GM21528 (cell line): ENCODE results near the gene RSRC2.
A peak's percentile ranks its signal among the peaks of the same experiment; 100 is the strongest.
"Not testable (repeated sequence)": the region's sequence is repeated elsewhere in the genome, so short reads cannot be mapped to it uniquely, and the experiment has no call there.

Experiments
- ATAC-seq: cut with Tn5 transposase; IDR thresholded peaks from one replicate; pipeline ENCODE4 v1.9.1; 2021; ENCODE audit warnings: mild to moderate bottlenecking, moderate library complexity; ENCODE audit not compliant: unreplicated experiment, low FRiP score

Gene RSRC2, protein sequence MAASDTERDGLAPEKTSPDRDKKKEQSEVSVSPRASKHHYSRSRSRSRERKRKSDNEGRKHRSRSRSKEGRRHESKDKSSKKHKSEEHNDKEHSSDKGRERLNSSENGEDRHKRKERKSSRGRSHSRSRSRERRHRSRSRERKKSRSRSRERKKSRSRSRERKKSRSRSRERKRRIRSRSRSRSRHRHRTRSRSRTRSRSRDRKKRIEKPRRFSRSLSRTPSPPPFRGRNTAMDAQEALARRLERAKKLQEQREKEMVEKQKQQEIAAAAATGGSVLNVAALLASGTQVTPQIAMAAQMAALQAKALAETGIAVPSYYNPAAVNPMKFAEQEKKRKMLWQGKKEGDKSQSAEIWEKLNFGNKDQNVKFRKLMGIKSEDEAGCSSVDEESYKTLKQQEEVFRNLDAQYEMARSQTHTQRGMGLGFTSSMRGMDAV

DNA sequence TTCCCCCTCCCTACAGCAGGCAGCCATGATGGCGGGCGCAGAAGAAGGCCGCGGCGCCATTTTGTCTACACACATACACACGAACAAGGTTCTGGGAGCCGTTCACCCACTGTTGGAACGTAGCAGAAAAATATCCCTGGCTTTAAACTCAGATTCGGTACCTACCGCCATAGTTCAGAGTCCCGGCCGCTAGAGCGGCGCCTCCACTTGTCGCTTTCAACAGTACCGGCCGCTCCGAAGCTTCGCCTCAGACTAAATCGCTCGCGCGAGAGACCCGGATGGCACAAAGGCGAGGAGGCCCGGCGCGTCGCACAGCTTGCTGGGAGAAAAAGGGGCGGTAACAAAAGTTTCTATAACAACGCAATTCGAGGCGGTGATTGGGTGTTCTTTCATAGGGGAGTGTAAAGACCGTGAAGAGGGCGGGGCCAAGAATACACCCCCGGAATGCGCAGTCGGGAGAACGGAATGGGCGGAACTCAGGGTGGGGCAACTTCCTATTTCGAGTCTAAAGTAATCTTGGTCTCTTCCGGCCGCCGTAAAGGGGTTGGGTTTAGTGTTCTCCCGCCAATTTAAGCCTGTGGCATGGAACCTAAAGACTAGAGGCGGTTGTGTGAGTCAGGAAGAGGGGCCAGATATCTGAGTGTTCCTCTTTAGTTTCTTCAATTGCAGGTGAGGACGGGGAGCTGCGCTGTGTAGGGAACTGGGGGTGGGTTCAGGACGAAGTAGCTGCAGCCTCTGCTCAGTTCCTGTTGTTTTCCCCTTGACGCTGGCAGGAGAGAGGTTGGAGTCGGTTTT is at the start of gene RSRC2, which contains the start of gene KNTC1:
TSS of gene RSRC2 (minus strand) at position 254 of the 795 bp plus-strand sequence. CDS start at position 171, 83 bp downstream.
TSS of gene KNTC1 (plus strand) at position 567 of the 795 bp plus-strand sequence. CDS start 2,815 bp downstream, outside the sequence.
- ATAC-seq = peak; percentile 90

DNA sequence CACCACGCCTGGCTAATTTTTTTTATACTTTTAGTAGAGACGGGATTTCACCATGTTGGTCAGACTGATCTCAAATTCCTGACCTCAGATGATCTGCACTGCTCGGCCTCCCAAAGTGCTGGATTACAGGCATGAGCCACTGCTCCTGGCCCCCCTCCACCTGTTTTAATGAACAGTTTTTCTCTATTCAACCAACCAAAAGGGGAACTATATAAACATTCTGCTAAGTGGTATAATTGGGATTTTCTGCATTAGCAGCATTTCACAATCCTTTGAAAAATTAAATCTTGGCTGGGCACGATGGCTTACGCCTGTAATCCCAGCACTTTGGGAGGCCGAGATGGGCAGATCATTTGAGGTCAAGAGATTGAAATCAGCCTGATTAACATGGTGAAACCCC is 45.1 kb upstream of the RSRC2 start:
- ATAC-seq = no peak

DNA sequence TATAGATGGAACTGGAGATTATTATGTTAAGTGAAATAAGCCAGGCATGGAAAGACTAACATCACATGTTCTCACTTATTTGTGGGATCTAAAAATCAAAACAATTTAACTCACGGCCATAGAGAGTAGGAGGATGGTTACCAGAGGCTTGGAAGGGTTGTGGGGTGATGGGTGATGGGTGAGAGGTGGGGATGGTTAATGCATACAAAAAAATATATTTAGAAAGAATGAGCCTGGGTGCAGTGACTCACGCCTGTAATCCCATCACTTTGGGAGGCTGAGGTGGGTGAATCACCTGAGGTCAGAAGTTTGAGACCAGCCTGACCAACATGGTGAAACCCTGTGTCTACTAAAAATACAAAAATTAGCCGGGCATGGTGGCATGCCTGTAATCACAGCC is 43.3 kb upstream of the RSRC2 start:
- not testable (repeated sequence) for ATAC-seq

GRCh38 chr12:122569288-122569687 is 42.6 kb upstream of the RSRC2 start:
- ATAC-seq = no peak

DNA sequence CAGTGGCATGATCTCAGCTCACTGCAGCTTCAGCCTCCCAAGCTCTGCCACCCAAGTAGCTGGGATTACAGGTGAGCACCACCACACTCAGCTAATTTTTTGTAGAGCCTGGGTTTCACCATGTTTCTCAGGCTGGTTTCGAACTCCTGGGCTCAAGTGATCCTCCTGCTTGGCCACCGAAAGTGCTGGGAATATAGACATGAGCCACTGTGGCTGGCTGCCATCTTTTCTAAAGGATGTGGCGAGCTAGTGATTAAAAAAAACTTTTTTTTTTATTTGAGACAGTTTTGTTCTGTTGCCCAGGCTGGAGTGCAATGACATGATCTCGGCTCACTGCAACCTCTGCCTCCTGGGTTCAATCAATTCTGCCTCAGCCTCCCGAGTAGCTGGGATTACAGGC is 40.1 kb upstream of the RSRC2 start:
- not testable (repeated sequence) for ATAC-seq

DNA sequence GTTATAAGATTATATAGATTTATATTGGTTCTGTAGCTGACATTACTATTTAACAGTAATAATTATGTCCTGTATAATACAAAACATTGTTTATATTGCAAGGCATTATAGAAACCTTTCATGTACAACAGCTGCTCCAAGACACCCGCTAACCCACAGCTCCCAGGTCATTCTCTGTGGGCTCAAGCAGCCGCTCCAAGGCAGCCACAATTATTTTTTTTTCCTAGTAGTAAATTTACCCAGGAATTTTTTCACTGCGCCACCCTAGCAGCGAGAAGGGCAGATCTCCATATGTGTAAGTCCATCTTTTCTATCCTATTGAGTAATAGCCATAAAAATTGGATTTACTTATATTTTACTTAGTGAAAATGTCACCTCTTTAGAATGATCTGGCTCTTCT is 36.6 kb upstream of the RSRC2 start:
- ATAC-seq = no peak

- no peak for ATAC-seq
These were observed 33.4 kb upstream of the RSRC2 start for GRCh38 chr12:122560138-122560537.

GRCh38 chr12:122558745-122559641 is 32.3 kb upstream of the RSRC2 start:
- ATAC-seq = no peak

DNA sequence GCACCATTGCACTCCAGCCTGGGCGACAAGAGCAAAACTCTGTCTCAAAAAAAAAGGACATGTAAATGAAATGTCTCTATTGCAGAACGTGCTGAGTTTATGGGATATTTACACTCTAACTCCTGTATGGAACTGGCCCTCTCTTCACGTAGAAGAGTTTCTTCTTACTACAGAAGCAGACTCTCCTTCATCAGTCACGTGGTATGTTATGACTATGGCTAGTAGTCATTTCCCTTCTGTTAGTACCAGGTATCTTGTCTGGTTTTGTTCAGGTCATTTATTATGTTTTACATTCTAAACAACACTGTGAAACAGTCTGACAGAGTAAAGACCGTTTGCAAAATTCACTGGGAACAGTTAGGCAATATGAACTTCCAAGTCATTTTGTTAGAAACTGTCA is 20.6 kb upstream of the RSRC2 start:
- no peak for ATAC-seq

DNA sequence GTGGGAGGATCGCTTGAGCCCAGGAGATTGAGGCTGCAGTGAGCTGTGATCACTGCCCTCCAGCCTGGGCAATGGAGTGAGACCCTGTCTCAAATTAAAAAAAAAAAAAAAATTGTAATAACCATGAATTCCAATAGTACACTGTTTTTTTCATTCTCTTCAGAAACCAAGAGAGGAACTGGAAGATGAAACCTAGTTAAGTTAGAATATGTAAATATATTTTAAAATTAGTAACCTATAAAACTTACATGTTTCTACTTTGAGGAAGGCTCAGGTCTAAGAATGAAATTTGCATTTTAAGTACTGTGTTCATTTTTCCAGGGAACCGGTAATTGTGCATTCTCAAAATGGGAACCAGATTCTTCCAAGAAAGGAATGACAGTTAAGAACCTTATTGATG is 19.1 kb upstream of the RSRC2 start:
- ATAC-seq = no peak

- ATAC-seq = no peak
These were observed 17.8 kb upstream of the RSRC2 start for GRCh38 chr12:122544537-122544936.

GRCh38 chr12:122538496-122538895 is 11.8 kb upstream of the RSRC2 start:
- no peak for ATAC-seq

DNA sequence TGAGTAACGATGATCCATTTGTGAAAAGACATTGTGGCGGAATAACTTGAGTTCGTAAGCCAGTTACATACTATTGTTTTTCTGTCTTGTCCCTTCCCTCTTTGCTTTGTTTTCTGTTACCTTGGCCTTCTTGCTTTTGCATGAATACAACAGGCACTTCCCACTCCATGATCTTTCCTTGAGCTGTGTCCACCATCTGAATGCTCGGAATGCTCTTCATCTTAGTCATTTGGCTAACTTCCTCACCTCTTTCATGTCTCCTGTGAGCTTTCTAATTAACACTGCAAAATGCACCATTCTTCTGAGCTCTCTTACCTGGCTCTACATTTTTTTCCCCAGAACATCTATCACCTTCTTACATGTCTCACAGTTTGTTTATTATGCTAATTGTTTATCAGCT is 10.3 kb upstream of the RSRC2 start:
- no peak for ATAC-seq

DNA sequence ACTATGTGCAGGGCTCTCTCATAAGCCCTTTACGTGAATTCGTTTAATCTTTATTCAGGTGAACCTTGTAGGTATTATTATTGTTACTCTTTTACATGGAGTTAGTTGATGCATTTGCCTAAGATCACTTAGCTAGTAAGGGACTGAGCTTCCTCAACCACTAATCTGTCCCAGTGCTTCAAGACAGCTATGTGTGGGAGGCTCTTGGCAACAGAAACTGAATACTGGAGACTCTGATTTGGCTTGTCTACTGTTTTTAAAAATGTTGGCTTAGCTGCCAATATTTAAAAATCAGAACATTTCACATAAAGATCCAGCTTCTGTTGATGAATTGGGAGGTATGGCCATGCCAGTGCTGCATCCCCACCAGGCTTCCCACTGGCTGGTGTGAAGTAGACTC is 7.1 kb upstream of the RSRC2 start:
- no peak for ATAC-seq

- no peak for ATAC-seq
These were observed 2.3 kb upstream of the RSRC2 start for GRCh38 chr12:122528992-122529391.

DNA sequence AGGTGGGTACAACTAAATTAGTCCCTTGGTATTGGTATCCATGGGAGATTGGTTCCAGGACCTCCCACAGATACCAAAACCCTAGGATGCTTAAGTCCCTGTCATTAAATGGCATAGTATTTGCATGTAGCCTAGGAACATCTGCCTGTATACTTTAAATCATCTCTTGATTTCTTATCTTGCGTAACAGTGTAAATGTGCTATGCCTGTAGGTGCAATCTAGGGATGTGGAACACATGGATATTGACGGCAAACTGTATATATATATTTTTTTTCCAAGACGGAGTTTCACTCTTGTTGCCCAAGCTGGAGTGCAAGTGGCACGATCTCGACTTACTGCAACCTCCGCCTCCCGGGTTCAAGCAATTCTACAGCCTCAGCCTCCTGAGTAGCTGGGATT is 1.8 kb upstream of the RSRC2 start:
- no peak for ATAC-seq

DNA sequence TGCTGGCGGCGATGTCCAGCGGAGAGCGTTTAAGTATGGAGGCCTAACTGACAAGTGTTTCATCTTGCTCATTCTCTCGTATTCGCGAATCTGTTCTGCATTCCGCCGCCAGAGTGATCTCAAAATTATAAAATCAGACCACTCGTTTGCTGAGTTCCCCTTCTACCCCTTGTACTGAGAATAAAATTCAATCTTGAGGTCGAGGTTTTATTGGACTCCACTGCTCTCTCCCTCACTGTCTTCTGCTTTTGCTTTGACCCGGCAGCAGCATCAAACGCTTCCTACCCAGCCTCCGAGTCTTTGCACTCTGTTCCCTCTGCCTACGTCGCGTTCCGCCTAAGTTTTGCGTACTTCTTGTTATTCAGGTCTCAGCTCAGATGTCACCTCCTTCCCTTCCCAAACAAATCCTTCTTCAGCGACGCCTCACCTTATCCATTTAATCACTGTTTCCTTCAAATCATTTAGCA is 775 bp upstream of the RSRC2 start:
- no peak for ATAC-seq

DNA sequence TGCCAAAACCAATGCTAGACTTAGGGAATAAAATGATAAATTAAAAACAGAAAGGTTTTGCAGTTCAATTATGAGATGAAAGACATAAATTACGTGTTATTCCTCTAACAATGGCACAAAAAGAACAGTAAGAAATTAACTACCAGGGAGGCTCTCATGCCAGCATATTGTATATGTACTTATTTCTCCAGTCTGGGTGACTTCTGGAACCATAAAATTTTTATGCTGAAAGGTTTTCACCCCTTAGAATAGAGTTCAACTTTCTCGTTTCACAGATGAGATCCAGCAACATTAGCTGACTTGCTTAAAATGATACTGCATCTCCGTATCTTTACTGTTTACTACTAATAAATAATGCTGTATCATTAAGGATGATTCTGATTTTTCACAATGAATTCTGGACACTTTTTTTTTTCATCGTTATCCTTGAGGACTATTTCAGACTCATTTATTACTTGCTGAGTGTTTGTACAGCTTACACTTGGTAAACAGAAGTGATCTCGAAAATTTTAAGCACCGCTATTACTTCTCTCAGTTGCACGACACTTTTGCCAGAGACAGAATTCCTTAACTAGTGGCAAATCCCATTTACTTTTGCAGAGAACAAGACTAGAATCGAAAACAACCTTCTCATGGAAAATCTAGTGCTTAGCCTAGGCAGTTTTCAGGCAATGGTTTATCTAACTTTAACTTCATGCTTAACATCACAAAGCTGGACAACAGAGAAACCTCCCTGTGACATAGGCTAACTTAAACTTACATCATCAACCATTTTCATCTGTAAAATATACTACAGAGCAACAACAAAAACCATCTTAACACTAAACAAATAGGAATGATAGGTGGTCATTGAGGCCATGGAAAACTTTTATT is 2.7 kb downstream of the RSRC2 start:
- ATAC-seq = no peak

- no peak for ATAC-seq
These were observed 3.5 kb downstream of the RSRC2 start for GRCh38 chr12:122523280-122523679.
